ENCODE data around the gene NUP214. TPM values are rescaled to one million over a fixed set of nuclear protein-coding genes. Genes with fewer than 3 reads are reported as not detected.

Gene NUP214
- total RNA-seq, 120 experiments from 2014 or later, result 37.9 to 85.0 (median 52.8) TPM

Other genes with a start within 250 kb of the NUP214 start
- not detected for gene QRFP, start 228.8 kb upstream of the NUP214 start, total RNA-seq
- gene FIBCD1, start 186.3 kb upstream of the NUP214 start, total RNA-seq, result 1 to 10 TPM in 87 of 120 experiments, under 1 TPM in 31, not detected in 2; 0.24 to 4.5 (median 1.6) TPM
- gene LAMC3, start 116.4 kb upstream of the NUP214 start, total RNA-seq, result 10 to 100 TPM in 3 of 120 experiments, 1 to 10 TPM in 117; 1.4 to 14.2 (median 4.7) TPM
- 100 to 1,000 TPM in 30 of 120 experiments, 10 to 100 TPM in 90; 23.4 to 303 (median 71.6) TPM for gene AIF1L, start 29.1 kb upstream of the NUP214 start, total RNA-seq
- 10 to 100 TPM in 89 of 120 experiments, 1 to 10 TPM in 31; 6.0 to 19.9 (median 11.3) TPM for gene FAM78A, start 150.9 kb downstream of the NUP214 start, total RNA-seq
- gene PLPP7, start 164.1 kb downstream of the NUP214 start, total RNA-seq, result 10 to 100 TPM; 16.2 to 32.0 (median 24.6) TPM

Measured in dorsolateral prefrontal cortex (tissue), 118 donors.